H9 (cell line): ENCODE data around the gene PRR15. TPM values are rescaled to one million over a fixed set of nuclear protein-coding genes. Genes with fewer than 3 reads are reported as not detected.

ENCODE experiments used
- DNase-seq: peaks from one replicate; pipeline ENCODE4 v3.0.0-alpha.2; 2017
- H2AFZ ChIP-seq: one replicate; pipeline ENCODE4 v1.6.1; 2013; ENCODE audit warnings: mild to moderate bottlenecking, low read length, control low read depth, moderate library complexity
- H2AK5ac ChIP-seq: 2 replicates; pipeline ENCODE4 v1.6.1; 2013; ENCODE audit warnings: low read length, control low read depth, mixed read lengths; ENCODE audit not compliant: insufficient read length
- H2BK120ac ChIP-seq: one replicate; pipeline ENCODE4 v1.6.1; 2013; ENCODE audit warnings: low read depth, mild to moderate bottlenecking, low read length, control low read depth, inconsistent platforms; ENCODE audit not compliant: poor library complexity, severe bottlenecking
- H2BK12ac ChIP-seq: 2 replicates; pipeline ENCODE4 v1.6.1; 2013; ENCODE audit warnings: low read length, control low read depth, mixed read lengths, low read depth; ENCODE audit not compliant: insufficient read length
- H2BK15ac ChIP-seq: 2 replicates; pipeline ENCODE4 v1.6.1; 2013; ENCODE audit warnings: low read depth, low read length, control low read depth
- H2BK20ac ChIP-seq: one replicate; pipeline ENCODE4 v1.6.1; 2013; ENCODE audit warnings: low read depth, mild to moderate bottlenecking, low read length, control low read depth, inconsistent platforms; ENCODE audit not compliant: poor library complexity, severe bottlenecking
- H2BK5ac ChIP-seq: 2 replicates; pipeline ENCODE4 v1.6.1; 2013; ENCODE audit warnings: low read length, control low read depth, mixed read lengths; ENCODE audit not compliant: insufficient read length
- H3K14ac ChIP-seq: 2 replicates; pipeline ENCODE4 v1.6.1; 2013; ENCODE audit warnings: low read length, control low read depth; ENCODE audit not compliant: insufficient read depth
- H3K18ac ChIP-seq: 2 replicates; pipeline ENCODE4 v1.6.1; 2013; ENCODE audit warnings: low read depth, mild to moderate bottlenecking, mixed read lengths, low read length, control low read depth; ENCODE audit not compliant: insufficient read length
- H3K23ac ChIP-seq: 2 replicates; pipeline ENCODE4 v1.6.1; 2013; ENCODE audit warnings: low read length, control low read depth, mixed read lengths, low read depth; ENCODE audit not compliant: insufficient read length
- H3K23me2 ChIP-seq: 2 replicates; pipeline ENCODE4 v1.6.1; 2013; ENCODE audit warnings: low read depth, mild to moderate bottlenecking, mixed read lengths, low read length, control low read depth; ENCODE audit not compliant: insufficient read length, poor library complexity, severe bottlenecking
- H3K27ac ChIP-seq: 2 replicates; pipeline ENCODE4 v1.5.1; 2013; ENCODE audit warnings: low read length, control low read depth, mixed read lengths, low read depth; ENCODE audit not compliant: insufficient read length
- H3K27me3 ChIP-seq: 2 replicates; pipeline ENCODE4 v1.6.1; 2013; ENCODE audit warnings: low read length, control low read depth, inconsistent platforms; ENCODE audit not compliant: insufficient read depth
- H3K4ac ChIP-seq: 2 replicates; pipeline ENCODE4 v1.6.1; 2013; ENCODE audit warnings: low read depth, mild to moderate bottlenecking, control low read depth, inconsistent platforms, low read length, moderate library complexity
- H3K4me1 ChIP-seq: 2 replicates; pipeline ENCODE4 v1.6.1; 2013; ENCODE audit warnings: low read length, control low read depth, inconsistent platforms; ENCODE audit not compliant: insufficient read depth
- H3K4me2 ChIP-seq: 2 replicates; pipeline ENCODE4 v1.6.1; 2013; ENCODE audit warnings: low read length, control low read depth, mixed read lengths; ENCODE audit not compliant: insufficient read length, insufficient read depth
- H3K56ac ChIP-seq: 2 replicates; pipeline ENCODE4 v1.6.1; 2013; ENCODE audit warnings: low read depth, mild to moderate bottlenecking, mixed read lengths, low read length, control low read depth; ENCODE audit not compliant: insufficient read length
- H3K79me1 ChIP-seq: 2 replicates; pipeline ENCODE4 v1.6.1; 2013; ENCODE audit warnings: low read depth, mild to moderate bottlenecking, moderate library complexity, low read length, control low read depth, inconsistent platforms; ENCODE audit not compliant: insufficient read depth, poor library complexity, severe bottlenecking
- H3K79me2 ChIP-seq: 2 replicates; pipeline ENCODE4 v1.6.1; 2013; ENCODE audit warnings: low read length, control low read depth, inconsistent platforms; ENCODE audit not compliant: insufficient read depth
- H3K9ac ChIP-seq: 2 replicates; pipeline ENCODE4 v1.6.1; 2013; ENCODE audit warnings: low read length, control low read depth, mixed read lengths; ENCODE audit not compliant: insufficient read length; ENCODE audit errors: extremely low read depth
- H3K9me3 ChIP-seq: one replicate; pipeline ENCODE4 v1.6.1; 2013; ENCODE audit warnings: low read depth, low read length, inconsistent platforms; ENCODE audit not compliant: control insufficient read depth
- H3T11ph ChIP-seq: one replicate; pipeline ENCODE4 v1.6.1; 2013; ENCODE audit warnings: mild to moderate bottlenecking, low read length, control low read depth, inconsistent platforms
- H4K20me1 ChIP-seq: one replicate; pipeline ENCODE4 v1.6.1; 2013; ENCODE audit not compliant: control insufficient read depth, insufficient read length, insufficient read depth
- H4K5ac ChIP-seq: 2 replicates; pipeline ENCODE4 v1.6.1; 2013; ENCODE audit warnings: low read depth, mild to moderate bottlenecking, mixed read lengths, low read length, control low read depth; ENCODE audit not compliant: insufficient read length
- H4K8ac ChIP-seq: replicated peaks from 2 replicates; pipeline ENCODE4 v1.6.1; 2013; ENCODE audit warnings: low read length, control low read depth, mixed read lengths, low read depth; ENCODE audit not compliant: insufficient read length
- H4K91ac ChIP-seq: 2 replicates; pipeline ENCODE4 v1.6.1; 2013; ENCODE audit warnings: low read depth, mild to moderate bottlenecking, moderate library complexity, mixed read lengths, low read length, control low read depth; ENCODE audit not compliant: insufficient read length
- H3K27ac Mint-ChIP-seq, 3 experiments: 2 replicates in 2 of 3; 3 replicates in 1 of 3; pipeline ENCODE4 v1.8.0; 2020 to 2021; ENCODE audit warnings: mixed read lengths in 3 of 3, mild to moderate bottlenecking in 1 of 3, moderate library complexity in 1 of 3
- H3K27me3 Mint-ChIP-seq: 2 replicates; pipeline ENCODE4 v1.8.0; 2021; ENCODE audit warnings: low read depth, mild to moderate bottlenecking, moderate library complexity, mixed read lengths
- H3K36me3 Mint-ChIP-seq, 3 experiments: 2 replicates in 2 of 3; 3 replicates in 1 of 3; pipeline ENCODE4 v1.8.0; 2020 to 2021; ENCODE audit warnings: low read depth in 3 of 3, mixed read lengths in 3 of 3; ENCODE audit not compliant: insufficient read depth in 1 of 3
- H3K4me1 Mint-ChIP-seq, 2 experiments: 2 replicates each; pipeline ENCODE4 v1.8.0; 2020; ENCODE audit warnings: mixed read lengths in 2 of 2
- H3K4me3 Mint-ChIP-seq, 2 experiments: 2 replicates in 1 of 2; 3 replicates in 1 of 2; pipeline ENCODE4 v1.8.0; 2020 to 2021; ENCODE audit warnings: mild to moderate bottlenecking in 2 of 2, mixed read lengths in 2 of 2, moderate library complexity in 1 of 2
- H3K9me3 Mint-ChIP-seq, 2 experiments: 2 replicates in 1 of 2; 3 replicates in 1 of 2; pipeline ENCODE4 v1.8.0; 2020; ENCODE audit warnings: mild to moderate bottlenecking in 2 of 2, mixed read lengths in 2 of 2, moderate library complexity in 1 of 2
- CTCF ChIP-seq: fragments of 200-600 bp; sonication (generic); conservative IDR thresholded peaks from 3 replicates; pipeline ENCODE4 v1.8.0; 2021; ENCODE audit warnings: antibody characterized with exemption, mild to moderate bottlenecking
- WGBS: extraction: QIAGEN DNeasy Blood & Tissue Kit; methylation state at CpG from one replicate; pipeline ENCODE4 v1.1.7; 2013; ENCODE audit warnings: missing lambda C conversion rate, low lambda C conversion rate, mixed read lengths; ENCODE audit not compliant: insufficient read length; ENCODE audit errors: extremely low coverage; 5-methylcytosine and 5-hydroxymethylcytosine counted together
- total RNA-seq: library from RNA; stranded (reverse); gene quantifications from 2 replicates; pipeline ENCODE4 v1.2.1, GENCODE V29; 2021

PRR15 gene
- total RNA-seq, 1 experiment from 2014 or later = 15.1 TPM

GRCh38 chr7:29538389-29538788, 25.2 kb upstream of the PRR15 start:
- DNase-seq = peak; percentile 61
- no peak overlapping the region for H2AFZ ChIP-seq
- no peak overlapping the region for H2BK15ac ChIP-seq
- H3T11ph ChIP-seq = no peak overlapping the region
- H3K79me2 ChIP-seq = no peaks in the 10 kb centered on the region
- no peak overlapping the region for H2BK5ac ChIP-seq
- no peak overlapping the region for H3K18ac ChIP-seq
- Mint-ChIP-seq H3K4me1 (peaks cover 9 to 10% of the 10 kb centered on the region in 2 experiments), H3K36me3 (peaks cover 0 to 9% (median 4%) of the 10 kb centered on the region in 3 experiments; a peak in 3 of 7 replicates), H3K9me3 (peaks cover 8% of the 10 kb centered on the region in 2 experiments), H3K4me3 (0 out of 5 replicates have a peak overlapping the region, but pooled peaks of 1 of the 2 experiments have one; percentile 41), H3K27ac (no peak overlapping the region), H3K27me3 (no peaks in the 10 kb centered on the region; the same call in 1 of the 2 replicates)
- H4K8ac ChIP-seq = no peak overlapping the region
- no peak overlapping the region for H3K56ac ChIP-seq
- no peak overlapping the region for H3K4ac ChIP-seq
- no peak overlapping the region for H2BK20ac ChIP-seq
- H4K5ac ChIP-seq = no peak overlapping the region
- H2BK120ac ChIP-seq = no peak overlapping the region
- WGBS = no CpG with 5 or more reads among the region's 4 CpGs
- H3K79me1 ChIP-seq = no peaks in the 10 kb centered on the region
- no peaks in the 10 kb centered on the region for H3K9me3 ChIP-seq
- H2AK5ac ChIP-seq = no peak overlapping the region
- H3K9ac ChIP-seq = no peak overlapping the region
- TF ChIP-seq CTCF = peak; percentile 51; the same call in 2 of the 3 replicates
- no peak overlapping the region for H3K4me2 ChIP-seq
- H3K14ac ChIP-seq = no peak overlapping the region
- no peak overlapping the region for H2BK12ac ChIP-seq
- H4K91ac ChIP-seq = no peak overlapping the region
- H4K20me1 ChIP-seq = no peaks in the 10 kb centered on the region
- H3K27me3 ChIP-seq = no peaks in the 10 kb centered on the region
- H3K27ac ChIP-seq = no peak overlapping the region
- H3K23ac ChIP-seq = no peak overlapping the region
- H3K23me2 ChIP-seq = no peaks in the 10 kb centered on the region
- no peaks in the 10 kb centered on the region for H3K4me1 ChIP-seq
